ENCODE data around the gene NACC2.

NACC2 gene

GRCh38 chr9:136108648-136109266 lies 13.7 kb upstream of the NACC2 start:
- H3K9ac ChIP-seq (ENCODE audit: low read length) = peak overlapping the region; percentile 73
- peak overlapping the region; percentile 98 for H3K4me2 ChIP-seq (ENCODE audit: low read length)
- peaks cover 23% of the 10 kb centered on the region for H3K4me1 ChIP-seq (ENCODE audit: low read length)
- no peak overlapping the region for H2AFZ ChIP-seq (ENCODE audit: low read depth, low read length)
- no peaks in the 10 kb centered on the region for H3K9me3 ChIP-seq (ENCODE audit: insufficient read depth, low read length)
- no peaks in the 10 kb centered on the region for H3K36me3 ChIP-seq (replicated peaks; ENCODE audit: low read depth, low read length)
- H3K79me2 ChIP-seq (ENCODE audit: low read length) = no peaks in the 10 kb centered on the region
- H4K20me1 ChIP-seq (ENCODE audit: insufficient read depth, low read length) = no peaks in the 10 kb centered on the region
- peak overlapping the region; percentile 32; the same call in 1 of the 2 replicates for H3K27ac ChIP-seq (ENCODE audit: low read length)
- TF ChIP-seq EZH2phosphoT487 (IDR thresholded peaks at IDR 0.05; ENCODE audit: low read depth) = no peak
- TF ChIP-seq, protein P1, sequence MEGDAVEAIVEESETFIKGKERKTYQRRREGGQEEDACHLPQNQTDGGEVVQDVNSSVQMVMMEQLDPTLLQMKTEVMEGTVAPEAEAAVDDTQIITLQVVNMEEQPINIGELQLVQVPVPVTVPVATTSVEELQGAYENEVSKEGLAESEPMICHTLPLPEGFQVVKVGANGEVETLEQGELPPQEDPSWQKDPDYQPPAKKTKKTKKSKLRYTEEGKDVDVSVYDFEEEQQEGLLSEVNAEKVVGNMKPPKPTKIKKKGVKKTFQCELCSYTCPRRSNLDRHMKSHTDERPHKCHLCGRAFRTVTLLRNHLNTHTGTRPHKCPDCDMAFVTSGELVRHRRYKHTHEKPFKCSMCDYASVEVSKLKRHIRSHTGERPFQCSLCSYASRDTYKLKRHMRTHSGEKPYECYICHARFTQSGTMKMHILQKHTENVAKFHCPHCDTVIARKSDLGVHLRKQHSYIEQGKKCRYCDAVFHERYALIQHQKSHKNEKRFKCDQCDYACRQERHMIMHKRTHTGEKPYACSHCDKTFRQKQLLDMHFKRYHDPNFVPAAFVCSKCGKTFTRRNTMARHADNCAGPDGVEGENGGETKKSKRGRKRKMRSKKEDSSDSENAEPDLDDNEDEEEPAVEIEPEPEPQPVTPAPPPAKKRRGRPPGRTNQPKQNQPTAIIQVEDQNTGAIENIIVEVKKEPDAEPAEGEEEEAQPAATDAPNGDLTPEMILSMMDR (IDR thresholded peaks at IDR 0.05; ENCODE audit: low read depth, low read length) = no peak
- H3K4me3 ChIP-seq (ENCODE audit: low read length) = peak overlapping the region; percentile 80
- H3K27me3 ChIP-seq (ENCODE audit: low read depth, low read length) = peaks cover 9% of the 10 kb centered on the region; the same call in 1 of the 2 replicates

DNA sequence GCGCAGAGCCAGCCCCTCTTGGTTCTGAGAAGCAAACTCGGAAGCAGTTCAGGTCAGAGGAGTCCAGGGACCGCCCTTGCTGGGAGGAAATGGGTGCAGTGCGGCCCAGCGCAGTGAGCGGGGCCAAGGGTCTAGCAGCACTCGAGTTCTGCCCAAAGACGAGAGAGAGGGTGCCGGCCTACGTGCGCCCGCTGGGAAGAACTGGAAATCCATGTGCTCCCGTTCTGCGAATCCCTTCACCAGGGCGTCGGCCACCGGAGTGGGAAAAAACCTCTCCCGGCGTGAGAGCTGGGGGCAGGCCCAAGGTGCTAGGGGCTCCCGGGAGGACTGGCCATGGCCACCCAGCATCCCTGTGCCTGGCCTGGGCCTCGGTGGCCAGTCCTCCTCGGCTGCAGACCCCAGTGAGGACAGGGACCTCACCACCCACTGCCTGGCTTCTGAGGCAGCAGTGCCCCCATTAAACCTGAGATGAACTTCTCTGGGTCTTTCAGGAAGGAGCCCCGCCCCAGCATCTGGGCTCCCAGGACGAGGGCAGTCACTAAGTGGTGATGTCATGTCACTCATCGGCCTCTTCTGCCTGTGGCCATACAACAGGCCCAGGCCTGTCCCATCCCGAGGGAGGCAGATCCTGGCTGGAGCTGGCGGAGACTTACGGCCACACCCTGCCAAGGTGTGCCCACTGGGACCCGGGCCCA lies 13.0 kb upstream of the NACC2 start:
- Histone ChIP-seq H2AFZ (ENCODE audit: low read depth, low read length) (no peak overlapping the region), H3K4me2 (ENCODE audit: low read length) (no peak overlapping the region), H3K9me3 (ENCODE audit: insufficient read depth, low read length) (no peaks in the 10 kb centered on the region), H3K9ac (ENCODE audit: low read length) (no peak overlapping the region), H4K20me1 (ENCODE audit: insufficient read depth, low read length) (no peaks in the 10 kb centered on the region), H3K27ac (ENCODE audit: low read length) (no peak overlapping the region), H3K36me3 (replicated peaks; ENCODE audit: low read depth, low read length) (no peaks in the 10 kb centered on the region), H3K4me3 (ENCODE audit: low read length) (no peak overlapping the region), H3K4me1 (ENCODE audit: low read length) (peaks cover 23% of the 10 kb centered on the region), H3K79me2 (ENCODE audit: low read length) (no peaks in the 10 kb centered on the region), H3K27me3 (ENCODE audit: low read depth, low read length) (peaks cover 9% of the 10 kb centered on the region; the same call in 1 of the 2 replicates)
- no peak for TF ChIP-seq EZH2phosphoT487 (IDR thresholded peaks at IDR 0.05; ENCODE audit: low read depth)
- TF ChIP-seq, protein P1 (IDR thresholded peaks at IDR 0.05; ENCODE audit: low read depth, low read length) = no peak

- Histone ChIP-seq H3K4me1 (ENCODE audit: low read length) (peaks cover 23% of the 10 kb centered on the region), H3K36me3 (replicated peaks; ENCODE audit: low read depth, low read length) (no peaks in the 10 kb centered on the region), H3K4me2 (ENCODE audit: low read length) (no peak overlapping the region), H2AFZ (ENCODE audit: low read depth, low read length) (no peak overlapping the region), H4K20me1 (ENCODE audit: insufficient read depth, low read length) (no peaks in the 10 kb centered on the region), H3K27ac (ENCODE audit: low read length) (no peak overlapping the region), H3K9ac (ENCODE audit: low read length) (no peak overlapping the region), H3K9me3 (ENCODE audit: insufficient read depth, low read length) (no peaks in the 10 kb centered on the region), H3K27me3 (ENCODE audit: low read depth, low read length) (peaks cover 9% of the 10 kb centered on the region; the same call in 1 of the 2 replicates), H3K79me2 (ENCODE audit: low read length) (no peaks in the 10 kb centered on the region), H3K4me3 (ENCODE audit: low read length) (no peak overlapping the region)
- no peak for TF ChIP-seq EZH2phosphoT487 (IDR thresholded peaks at IDR 0.05; ENCODE audit: low read depth)
- TF ChIP-seq, protein P1 (IDR thresholded peaks at IDR 0.05; ENCODE audit: low read depth, low read length) = no peak
These were observed 12.3 kb upstream of the NACC2 start for GRCh38 chr9:136107155-136107952.

All from OCI-LY3 (cell line).